GM12874 (cell line): ENCODE measurements around the gene GPR31.

ENCODE experiments used
- CTCF ChIP-seq: IDR thresholded peaks from 2 replicates; pipeline ENCODE4 v1.5.1; 2011; ENCODE audit warnings: low read depth, mild to moderate bottlenecking, control low read depth, low read length, moderate library complexity; ENCODE audit not compliant: insufficient read depth

The GPR31 gene

DNA sequence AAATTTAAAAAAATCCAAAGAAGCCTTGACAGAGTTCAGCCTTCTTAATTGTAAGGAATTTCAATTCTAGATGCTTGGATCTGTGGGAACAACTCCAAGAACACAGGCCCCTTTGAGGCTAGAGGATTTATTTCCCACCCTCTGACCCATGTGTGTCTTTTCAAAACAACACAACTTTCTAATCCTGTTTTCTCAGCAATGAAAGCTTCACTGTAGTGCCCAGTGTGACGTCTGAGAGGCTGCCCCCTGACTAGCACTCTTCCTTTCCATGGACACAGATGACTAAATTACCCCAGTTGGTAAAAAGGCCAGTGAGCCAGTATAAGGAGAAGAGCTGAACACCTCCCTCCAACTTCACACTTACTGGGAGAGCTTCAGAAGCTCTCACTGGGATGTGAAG, 51.4 kb downstream of the GPR31 start:
- TF ChIP-seq CTCF: no peak
